Epithelial cell of proximal tubule (primary cell): ENCODE data around the gene NUDT8. TPM values are rescaled to one million over a fixed set of nuclear protein-coding genes. Genes with fewer than 3 reads are reported as not detected.
"Not testable (repeated sequence)": the region's sequence is repeated elsewhere in the genome, so short reads cannot be mapped to it uniquely, and the experiment has no call there.

Source experiments
- DNase-seq: peaks from one replicate; pipeline ENCODE4 v3.0.0-alpha.2; 2011; ENCODE audit warnings: low read depth
- H3K4me3 ChIP-seq: 2 replicates; pipeline ENCODE4 v1.5.1; 2011; ENCODE audit warnings: low read depth, mild to moderate bottlenecking, low read length
- CTCF ChIP-seq: conservative IDR thresholded peaks from 2 replicates; pipeline ENCODE4 v1.5.1; 2012; ENCODE audit warnings: low read depth, mild to moderate bottlenecking, low read length
- total RNA-seq: library from RNA; depleted of rRNA; stranded (reverse); fragments of >200 nt; gene quantifications from 2 replicates; pipeline ENCODE4 v1.2.3, GENCODE V29; 2015

NUDT8 gene
- total RNA-seq, 1 donor from 2014 or later, result 29.3 TPM

- DNase-seq, result no peak
- TF ChIP-seq CTCF, result peak; percentile 72
Observed at GRCh38 chr11:67630228-67630942, 648 bp upstream of the NUDT8 start.

GRCh38 chr11:67628710-67629385, 889 bp downstream of the NUDT8 start:
- no peak for TF ChIP-seq CTCF
- no peak for DNase-seq
- peak overlapping the region; percentile 63 for H3K4me3 ChIP-seq

More at GRCh38 chr11:67630228-67630942, 648 bp upstream of the NUDT8 start:
- H3K4me3 ChIP-seq, result peak overlapping the region; percentile 78

GRCh38 chr11:67627812-67628624, 1.7 kb downstream of the NUDT8 start:
- no peak for DNase-seq
- peak overlapping the region; percentile 63 for H3K4me3 ChIP-seq
- no peak for TF ChIP-seq CTCF

- DNase-seq, result no peak
- H3K4me3 ChIP-seq, result no peak overlapping the region
- TF ChIP-seq CTCF, result no peak
Observed at GRCh38 chr11:67627441-67627811, 2.3 kb downstream of the NUDT8 start.

- no peak overlapping the region for H3K4me3 ChIP-seq
- no peak for DNase-seq
- TF ChIP-seq CTCF, result no peak
Observed at GRCh38 chr11:67626970-67627369, 2.8 kb downstream of the NUDT8 start.

- DNase-seq, H3K4me3 ChIP-seq: not testable (repeated sequence)
Observed at GRCh38 chr11:67626131-67626833, 3.5 kb downstream of the NUDT8 start.

- H3K4me3 ChIP-seq, DNase-seq: not testable (repeated sequence)
Observed at GRCh38 chr11:67623795-67624194, 5.9 kb downstream of the NUDT8 start.

GRCh38 chr11:67622905-67623304, 6.8 kb downstream of the NUDT8 start:
- not testable (repeated sequence) for H3K4me3 ChIP-seq, DNase-seq

GRCh38 chr11:67621928-67622327, 7.8 kb downstream of the NUDT8 start:
- not testable (repeated sequence) for H3K4me3 ChIP-seq, DNase-seq

GRCh38 chr11:67620621-67621020, 9.1 kb downstream of the NUDT8 start:
- not testable (repeated sequence) for H3K4me3 ChIP-seq, DNase-seq

- H3K4me3 ChIP-seq, DNase-seq: not testable (repeated sequence)
Observed at GRCh38 chr11:67619683-67620618, 9.8 kb downstream of the NUDT8 start.
